GM13976 (cell line): ENCODE data around the gene AKR7A3.
"Not testable (repeated sequence)": the region's sequence is repeated elsewhere in the genome, so short reads cannot be mapped to it uniquely, and the experiment has no call there.

Experiments used
- DNase-seq: peaks from one replicate; pipeline ENCODE4 v3.0.0; 2012; ENCODE audit warnings: low spot score
- in situ Hi-C: fragments of 300-500 bp; cut with MboI; formaldehyde crosslinking; loops from one replicate; pipeline ENCODE4 v1.12.0; 2022; ENCODE audit warnings: low sequenced_read_pairs, mixed read lengths, inconsistent platforms; ENCODE audit not compliant: unreplicated experiment
- TF ChIP-seq, protein P1 (sequence below): IDR thresholded peaks from 2 replicates; pipeline ENCODE4 v1.5.1; 2012; ENCODE audit warnings: borderline replicate concordance, mild to moderate bottlenecking; ENCODE audit not compliant: insufficient read depth; ENCODE audit errors: extremely low read depth, missing control alignments, control extremely low read depth

Gene AKR7A3

DNA sequence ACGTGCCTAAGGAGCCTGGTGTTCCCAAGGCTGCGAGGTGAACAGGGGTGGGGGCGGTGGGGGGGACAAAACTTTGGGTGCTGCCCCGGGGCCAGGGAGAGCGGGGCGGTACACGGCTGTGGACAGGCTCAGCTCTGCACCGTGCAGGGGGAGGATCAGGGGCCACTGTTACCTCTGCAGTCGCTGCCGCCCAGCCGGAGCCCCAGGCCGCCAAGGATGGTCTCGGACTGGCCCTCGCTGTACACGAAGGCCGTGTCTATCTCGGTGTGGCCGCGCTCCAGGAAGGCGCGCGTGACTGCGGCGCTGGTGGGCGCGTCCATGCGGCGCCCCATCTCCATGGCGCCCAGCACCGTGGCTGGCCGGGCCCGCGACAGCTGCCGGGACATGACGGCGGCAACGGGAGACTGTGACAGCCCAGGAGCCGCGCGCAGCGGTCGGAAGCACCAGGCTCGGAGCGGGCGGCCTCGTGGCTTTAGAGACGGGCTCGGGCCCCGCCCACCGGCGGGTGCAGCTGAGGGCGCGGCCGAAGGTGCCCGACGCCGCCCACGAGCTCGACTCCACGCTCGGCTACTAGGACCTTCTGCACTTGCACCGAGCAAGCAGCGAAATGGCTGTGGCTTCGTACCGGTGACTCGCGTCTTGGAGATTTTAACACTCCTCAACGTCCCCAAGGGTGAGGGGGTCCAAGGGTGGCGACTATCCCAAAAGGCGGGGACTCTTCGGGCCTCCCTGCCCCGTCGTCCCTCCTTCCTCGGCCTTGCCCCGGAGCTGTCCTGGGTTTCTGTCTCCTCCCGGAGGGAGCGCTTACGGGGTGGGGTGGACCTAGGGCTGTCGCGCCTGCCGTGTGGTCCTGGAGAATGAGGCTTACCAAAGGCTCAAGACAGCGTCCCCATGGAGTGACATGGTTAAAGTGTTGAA is at the start of gene AKR7A3:
Gene AKR7A3, minus strand, starts transcription at position 447 of the 918 bp plus-strand sequence. Its CDS starts 61 bp downstream, at position 386.
- DNase-seq, in situ Hi-C loops: not testable (repeated sequence)

DNA sequence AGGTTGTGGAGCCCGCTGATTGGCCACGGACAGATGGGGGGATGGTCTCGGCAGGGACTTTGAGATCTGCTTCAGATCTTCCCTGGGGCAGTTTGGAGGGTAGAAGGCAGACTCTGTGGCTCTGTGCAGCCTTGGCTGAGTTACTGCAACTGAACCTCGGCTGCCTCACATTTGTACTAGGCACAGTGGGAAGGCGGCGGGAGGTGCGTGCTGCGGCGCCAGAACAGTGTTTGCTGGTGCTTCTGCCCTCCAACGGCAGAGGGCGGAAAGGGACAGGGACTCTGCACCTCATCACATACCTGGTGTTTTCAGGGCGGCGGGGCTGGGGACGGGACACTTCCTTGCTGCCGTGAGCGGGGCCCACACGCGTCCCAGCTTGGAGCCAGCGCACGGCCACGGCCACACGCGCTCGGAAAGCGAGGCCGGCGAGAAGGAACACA is 49.8 kb upstream of the AKR7A3 start:
- in situ Hi-C loops = loop anchor here (10.0 kb wide), 1 partner anchor 316 kb away; no protein-coding TSS in a partner anchor
- no peak for DNase-seq
- TF ChIP-seq, protein P1, sequence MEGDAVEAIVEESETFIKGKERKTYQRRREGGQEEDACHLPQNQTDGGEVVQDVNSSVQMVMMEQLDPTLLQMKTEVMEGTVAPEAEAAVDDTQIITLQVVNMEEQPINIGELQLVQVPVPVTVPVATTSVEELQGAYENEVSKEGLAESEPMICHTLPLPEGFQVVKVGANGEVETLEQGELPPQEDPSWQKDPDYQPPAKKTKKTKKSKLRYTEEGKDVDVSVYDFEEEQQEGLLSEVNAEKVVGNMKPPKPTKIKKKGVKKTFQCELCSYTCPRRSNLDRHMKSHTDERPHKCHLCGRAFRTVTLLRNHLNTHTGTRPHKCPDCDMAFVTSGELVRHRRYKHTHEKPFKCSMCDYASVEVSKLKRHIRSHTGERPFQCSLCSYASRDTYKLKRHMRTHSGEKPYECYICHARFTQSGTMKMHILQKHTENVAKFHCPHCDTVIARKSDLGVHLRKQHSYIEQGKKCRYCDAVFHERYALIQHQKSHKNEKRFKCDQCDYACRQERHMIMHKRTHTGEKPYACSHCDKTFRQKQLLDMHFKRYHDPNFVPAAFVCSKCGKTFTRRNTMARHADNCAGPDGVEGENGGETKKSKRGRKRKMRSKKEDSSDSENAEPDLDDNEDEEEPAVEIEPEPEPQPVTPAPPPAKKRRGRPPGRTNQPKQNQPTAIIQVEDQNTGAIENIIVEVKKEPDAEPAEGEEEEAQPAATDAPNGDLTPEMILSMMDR = no peak

DNA sequence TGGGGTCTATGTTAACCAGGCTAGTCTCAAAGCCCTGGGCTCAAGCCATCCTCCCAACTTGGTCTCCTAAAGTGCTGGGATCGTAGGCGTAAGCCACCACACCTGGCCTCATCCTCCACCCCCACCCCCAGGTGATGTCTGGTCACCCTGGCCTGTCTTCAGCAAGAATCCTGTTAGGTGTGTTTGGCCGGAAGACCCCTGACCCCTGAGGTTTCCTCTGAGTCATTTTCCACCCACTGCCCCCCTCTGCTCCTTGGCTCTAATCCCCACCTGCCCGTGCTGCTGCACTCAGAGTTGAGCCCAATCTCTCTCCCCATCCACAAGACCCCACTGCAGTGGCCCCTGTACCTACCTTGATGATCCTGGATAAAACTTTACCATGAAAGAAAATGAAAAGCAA is 48.7 kb upstream of the AKR7A3 start:
- in situ Hi-C loops = loop anchor here (10.0 kb wide), 1 partner anchor 318 kb away; no protein-coding TSS in a partner anchor
- no peak for DNase-seq
- TF ChIP-seq, protein P1 = no peak

DNA sequence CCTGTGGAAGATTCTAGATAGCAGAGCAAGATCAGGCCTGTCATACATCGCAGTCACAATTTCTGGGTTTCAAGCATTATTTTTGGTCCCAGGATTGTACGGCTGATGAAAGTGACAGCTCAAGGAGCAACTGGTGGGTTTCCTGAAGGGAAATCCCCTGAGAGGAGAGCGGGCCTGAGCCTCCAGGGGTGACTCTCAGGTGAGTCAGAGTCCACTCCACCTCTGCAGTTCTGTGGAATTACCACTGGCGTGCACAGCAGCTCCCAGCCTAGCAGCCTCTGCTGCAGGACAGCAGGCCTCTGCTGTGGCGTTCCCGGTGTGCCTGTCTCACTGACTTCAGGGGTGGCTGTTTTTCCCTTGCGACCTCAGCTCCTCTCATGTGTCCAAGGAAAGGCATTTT is 48.0 kb upstream of the AKR7A3 start:
- no peak for DNase-seq
- TF ChIP-seq, protein P1 = no peak
- in situ Hi-C loops = loop anchor here (10.0 kb wide), 1 partner anchor 318 kb away; no protein-coding TSS in a partner anchor

DNA sequence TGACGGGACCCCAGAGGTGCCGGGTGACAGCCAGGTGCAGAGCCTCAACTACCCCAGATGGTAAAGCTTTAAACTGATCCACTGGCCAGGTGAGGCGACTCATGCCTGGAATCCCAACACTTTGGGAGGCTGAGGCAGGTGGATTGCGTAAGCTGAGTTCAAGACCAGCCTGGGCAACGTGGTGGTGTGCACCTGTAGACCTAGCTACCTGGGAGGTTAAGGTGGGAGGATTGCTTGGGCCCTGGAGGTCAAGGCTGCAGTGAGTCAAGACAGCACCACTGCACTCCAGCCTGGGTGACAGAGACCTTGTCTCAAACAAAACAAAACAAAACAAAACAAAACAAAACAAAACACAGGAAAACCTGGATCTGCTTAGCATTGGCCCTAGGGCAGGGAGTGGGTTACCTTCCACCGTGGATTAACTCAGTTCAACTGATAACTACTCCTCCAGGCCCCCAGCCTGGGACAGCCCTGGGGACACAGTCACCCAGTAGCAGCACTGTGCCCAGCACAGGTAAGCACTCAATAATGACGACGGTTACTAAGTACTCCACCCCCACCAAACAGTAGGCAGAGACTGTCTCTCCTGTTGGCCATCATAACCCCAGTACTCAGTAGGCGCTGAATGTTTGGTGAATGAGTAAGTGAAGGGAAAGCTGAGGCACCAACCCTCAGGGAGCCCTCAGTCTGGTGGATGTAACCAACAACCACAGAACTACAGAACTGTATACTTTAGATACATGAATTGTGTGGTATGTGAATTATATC is 45.2 kb upstream of the AKR7A3 start:
- TF ChIP-seq, protein P1 = no peak
- in situ Hi-C loops = loop anchor here (10.0 kb wide), 1 partner anchor 321 kb away; no protein-coding TSS in a partner anchor
- no peak for DNase-seq

DNA sequence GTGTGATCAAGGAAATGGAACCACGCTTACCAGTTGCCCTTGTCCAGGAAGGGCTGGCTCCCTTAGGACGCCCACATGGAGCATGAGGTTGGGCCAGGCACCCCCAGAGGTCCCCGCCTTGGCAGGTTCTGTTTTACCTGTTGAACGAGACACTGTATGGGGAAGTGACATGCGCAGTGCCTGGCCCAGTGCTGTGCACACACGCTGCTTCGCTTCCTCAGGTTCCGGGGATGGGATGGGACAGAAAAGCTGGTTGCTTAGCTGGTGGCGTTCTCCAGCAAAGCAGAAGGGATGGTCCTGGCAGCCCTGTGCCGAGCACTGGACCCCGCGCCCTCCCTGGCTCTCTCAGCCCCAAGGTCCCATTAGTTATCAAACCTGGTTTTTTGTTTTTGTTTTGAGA is 44.3 kb upstream of the AKR7A3 start:
- in situ Hi-C loops = loop anchor here (10.0 kb wide), 1 partner anchor 322 kb away; no protein-coding TSS in a partner anchor
- DNase-seq = no peak
- TF ChIP-seq, protein P1 = no peak
